ENCODE measurements around the gene SPOPL. TPM values are rescaled to one million over a fixed set of nuclear protein-coding genes. Genes with fewer than 3 reads are reported as not detected.

Gene SPOPL
- total RNA-seq, 1 experiment from 2014 or later = 21.8 TPM

- BruUV-seq (replicated peaks) = no TSS peak
- ChIA-PET POLR2A (interaction anchor here (0.5 kb wide), 1 partner anchor 198 kb away, joined by 4 read pairs; no protein-coding TSS in a partner anchor), CTCF (no interaction called here)
- H3K9me3 ChIP-seq (ENCODE audit: control insufficient read depth, insufficient read depth, low read depth, low read length) = no peaks in the 10 kb centered on the region
- intact Hi-C loops (cut with micrococcal nuclease; ENCODE audit: unreplicated experiment) = no loop called here
- TF ChIP-seq REST (IDR thresholded peaks at IDR 0.05; ENCODE audit: insufficient read depth in 1 of 2, low read depth in 2 of 2, low read length in 1 of 2) (no peak), CTCF (IDR thresholded peaks at IDR 0.05) (no peak), POLR2AphosphoS5 (IDR thresholded peaks at IDR 0.05; ENCODE audit: low read depth, low read length) (no peak), SIN3A (IDR thresholded peaks at IDR 0.05; ENCODE audit: borderline replicate concordance, insufficient read depth, low read depth, low read length) (no peak), TCF7L2 (IDR thresholded peaks at IDR 0.05; ENCODE audit: low read depth, low read length) (no peak)
- DNase-seq (ENCODE audit: low read depth, low spot score) (no peak), ATAC-seq (no peak)
- in situ Hi-C loops (cut with HindIII; ENCODE audit: low pct_unique_long_range_greater_than_20kb, low sequenced_read_pairs) = no loop called here
- H3K36me3 ChIP-seq (ENCODE audit: control insufficient read depth, insufficient read depth, low read length) = no peaks in the 10 kb centered on the region
- no peak overlapping the region for H3K4me3 ChIP-seq (ENCODE audit: low read depth in 2 of 2, low read length in 2 of 2)
- H3K27ac ChIP-seq (ENCODE audit: low read length) = no peak overlapping the region
- H3K4me1 ChIP-seq (ENCODE audit: control insufficient read depth, insufficient read depth, low read length) = no peaks in the 10 kb centered on the region
- no peaks in the 10 kb centered on the region for H3K27me3 ChIP-seq (ENCODE audit: control insufficient read depth, insufficient read depth, low read length)
Observed at GRCh38 chr2:138609446-138609845, 107.9 kb downstream of the SPOPL start.

GRCh38 chr2:138610201-138610953 lies 108.8 kb downstream of the SPOPL start:
- no peak overlapping the region for H3K4me3 ChIP-seq (ENCODE audit: low read depth in 2 of 2, low read length in 2 of 2)
- BruUV-seq (replicated peaks) = no TSS peak
- no peak for TF ChIP-seq CTCF (IDR thresholded peaks at IDR 0.05)
- TF ChIP-seq SIN3A (IDR thresholded peaks at IDR 0.05; ENCODE audit: borderline replicate concordance, insufficient read depth, low read depth, low read length) = no peak
- no peak for TF ChIP-seq TCF7L2 (IDR thresholded peaks at IDR 0.05; ENCODE audit: low read depth, low read length)
- no peaks in the 10 kb centered on the region for H3K36me3 ChIP-seq (ENCODE audit: control insufficient read depth, insufficient read depth, low read length)
- ChIA-PET CTCF (no interaction called here), POLR2A (no interaction called here)
- H3K27ac ChIP-seq (ENCODE audit: low read length) = no peak overlapping the region
- ATAC-seq (no peak), DNase-seq (ENCODE audit: low read depth, low spot score) (no peak)
- H3K27me3 ChIP-seq (ENCODE audit: control insufficient read depth, insufficient read depth, low read length) = no peaks in the 10 kb centered on the region
- intact Hi-C loops (cut with micrococcal nuclease; ENCODE audit: unreplicated experiment) (no loop called here), in situ Hi-C loops (cut with HindIII; ENCODE audit: low pct_unique_long_range_greater_than_20kb, low sequenced_read_pairs) (no loop called here)
- no peaks in the 10 kb centered on the region for H3K4me1 ChIP-seq (ENCODE audit: control insufficient read depth, insufficient read depth, low read length)
- H3K9me3 ChIP-seq (ENCODE audit: control insufficient read depth, insufficient read depth, low read depth, low read length) = no peaks in the 10 kb centered on the region

Measured in Panc1 (cell line).